Mucosa of rectum (tissue), 2 donors: ENCODE data around the gene LAIR2.

Source experiments
- H3K27ac ChIP-seq, 2 donors: one replicate each; pipeline ENCODE4 v1.7.0; 2013; ENCODE audit warnings: inconsistent platforms in 2 of 2, low read depth in 2 of 2, low read length in 2 of 2
- H3K27me3 ChIP-seq, 2 donors: one replicate each; pipeline ENCODE4 v1.7.0; 2013; ENCODE audit warnings: low read length in 2 of 2; ENCODE audit not compliant: control insufficient read depth in 2 of 2, insufficient read depth in 2 of 2
- H3K36me3 ChIP-seq, 2 donors: one replicate each; pipeline ENCODE4 v1.7.0; 2013; ENCODE audit warnings: low read length in 2 of 2; ENCODE audit not compliant: control insufficient read depth in 2 of 2, insufficient read depth in 2 of 2
- H3K4me1 ChIP-seq, 2 donors: one replicate each; pipeline ENCODE4 v1.7.0; 2013; ENCODE audit warnings: low read length in 2 of 2, mild to moderate bottlenecking in 1 of 2; ENCODE audit not compliant: control insufficient read depth in 2 of 2, insufficient read depth in 2 of 2
- H3K4me3 ChIP-seq, 2 donors: one replicate each; pipeline ENCODE4 v1.7.0; 2013; ENCODE audit warnings: low read length in 2 of 2
- H3K9ac ChIP-seq, 2 donors: one replicate each; pipeline ENCODE4 v1.7.0; 2013; ENCODE audit warnings: low read length in 2 of 2, low read depth in 1 of 2, mild to moderate bottlenecking in 1 of 2
- H3K9me3 ChIP-seq, 2 donors: one replicate each; pipeline ENCODE4 v1.7.0; 2013; ENCODE audit warnings: low read length in 2 of 2; ENCODE audit not compliant: control insufficient read depth in 2 of 2
- donor health status: healthy.
- donor health status: Normal muscosa, but diverticular disease.

Gene LAIR2

GRCh38 chr19:54551950-54552912 is 49.6 kb downstream of the LAIR2 start:
- Histone ChIP-seq H3K27ac (no peak overlapping the region), H3K36me3 (no peaks in the 10 kb centered on the region), H3K27me3 (no peaks in the 10 kb centered on the region), H3K9me3 (no peaks in the 10 kb centered on the region), H3K4me1 (no peaks in the 10 kb centered on the region), H3K4me3 (no peak overlapping the region), H3K9ac (no peak overlapping the region)

GRCh38 chr19:54552913-54553310 is 50.3 kb downstream of the LAIR2 start:
- Histone ChIP-seq H3K4me3 (no peak overlapping the region), H3K9me3 (no peaks in the 10 kb centered on the region), H3K27ac (no peak overlapping the region), H3K27me3 (no peaks in the 10 kb centered on the region), H3K4me1 (no peaks in the 10 kb centered on the region), H3K9ac (no peak overlapping the region), H3K36me3 (no peaks in the 10 kb centered on the region)

GRCh38 chr19:54554006-54554405 is 51.4 kb downstream of the LAIR2 start:
- no peak overlapping the region for H3K27ac ChIP-seq
- no peaks in the 10 kb centered on the region for H3K9me3 ChIP-seq
- no peak overlapping the region for H3K4me3 ChIP-seq
- H3K36me3 ChIP-seq = no peaks in the 10 kb centered on the region
- no peaks in the 10 kb centered on the region for H3K27me3 ChIP-seq
- no peaks in the 10 kb centered on the region for H3K4me1 ChIP-seq
- H3K9ac ChIP-seq = no peak overlapping the region

- no peak overlapping the region for H3K27ac ChIP-seq
- H3K9ac ChIP-seq = no peak overlapping the region
- no peaks in the 10 kb centered on the region for H3K9me3 ChIP-seq
- no peaks in the 10 kb centered on the region for H3K27me3 ChIP-seq
- H3K4me1 ChIP-seq = no peaks in the 10 kb centered on the region
- H3K4me3 ChIP-seq = no peak overlapping the region
- H3K36me3 ChIP-seq = no peaks in the 10 kb centered on the region
Measured at GRCh38 chr19:54554896-54555295, 52.3 kb downstream of the LAIR2 start.

GRCh38 chr19:54556194-54556593 is 53.6 kb downstream of the LAIR2 start:
- Histone ChIP-seq H3K4me1 (no peaks in the 10 kb centered on the region), H3K9ac (no peak overlapping the region), H3K9me3 (no peaks in the 10 kb centered on the region), H3K27me3 (no peaks in the 10 kb centered on the region), H3K4me3 (no peak overlapping the region), H3K36me3 (no peaks in the 10 kb centered on the region), H3K27ac (no peak overlapping the region)

- Histone ChIP-seq H3K9me3 (no peaks in the 10 kb centered on the region), H3K9ac (no peak overlapping the region), H3K4me3 (no peak overlapping the region), H3K27ac (no peak overlapping the region), H3K4me1 (no peaks in the 10 kb centered on the region), H3K36me3 (no peaks in the 10 kb centered on the region), H3K27me3 (no peaks in the 10 kb centered on the region)
Measured at GRCh38 chr19:54558339-54558738, 55.7 kb downstream of the LAIR2 start.
